HG03439 (cell line): ENCODE results near the gene RCL1.

ENCODE experiments used
- ATAC-seq: cut with Tn5 transposase; IDR thresholded peaks from one replicate; pipeline ENCODE4 v1.9.1; 2021; ENCODE audit warnings: mild to moderate bottlenecking, moderate library complexity; ENCODE audit not compliant: unreplicated experiment

Gene RCL1

GRCh38 chr9:4839470-4839912 lies 46.7 kb downstream of the RCL1 start:
- ATAC-seq = no peak

- ATAC-seq = no peak
These were observed 47.3 kb downstream of the RCL1 start for GRCh38 chr9:4840018-4840417.

GRCh38 chr9:4842213-4842612 lies 49.5 kb downstream of the RCL1 start:
- no peak for ATAC-seq

GRCh38 chr9:4842734-4843133 lies 50.0 kb downstream of the RCL1 start:
- ATAC-seq = no peak

GRCh38 chr9:4844056-4844838 lies 51.5 kb downstream of the RCL1 start:
- ATAC-seq = no peak

GRCh38 chr9:4849369-4849768 lies 56.6 kb downstream of the RCL1 start:
- ATAC-seq = no peak

- no peak for ATAC-seq
These were observed 58.0 kb downstream of the RCL1 start for GRCh38 chr9:4850603-4851310.

- no peak for ATAC-seq
These were observed 59.7 kb downstream of the RCL1 start for GRCh38 chr9:4852419-4852818.

GRCh38 chr9:4854265-4854590 lies 61.5 kb downstream of the RCL1 start:
- ATAC-seq = no peak

- ATAC-seq = no peak
These were observed 63.1 kb downstream of the RCL1 start for GRCh38 chr9:4855841-4856240.

- no peak for ATAC-seq
These were observed 64.5 kb downstream of the RCL1 start for GRCh38 chr9:4857163-4857810.

- no peak for ATAC-seq
These were observed 66.3 kb downstream of the RCL1 start for GRCh38 chr9:4859035-4859434.

GRCh38 chr9:4860383-4860782 lies 67.6 kb downstream of the RCL1 start:
- ATAC-seq = no peak

- no peak for ATAC-seq
These were observed 68.4 kb downstream of the RCL1 start for GRCh38 chr9:4861145-4861544.

GRCh38 chr9:4861736-4862451 lies 69.2 kb downstream of the RCL1 start:
- no peak for ATAC-seq

GRCh38 chr9:4862506-4863250 lies 69.9 kb downstream of the RCL1 start:
- ATAC-seq = no peak

GRCh38 chr9:4864234-4864661 lies 71.5 kb downstream of the RCL1 start:
- ATAC-seq = no peak

- ATAC-seq = no peak
These were observed 72.0 kb downstream of the RCL1 start for GRCh38 chr9:4864698-4865097.

- no peak for ATAC-seq
These were observed 72.9 kb downstream of the RCL1 start for GRCh38 chr9:4865681-4866080.

GRCh38 chr9:4866239-4866969 lies 73.7 kb downstream of the RCL1 start:
- ATAC-seq = no peak
